Lower lobe of right lung (tissue), 2 donors: ENCODE data around the gene TMPRSS11F. TPM values are rescaled to one million over a fixed set of nuclear protein-coding genes. Genes with fewer than 3 reads are reported as not detected.

Source experiments
- ATAC-seq, 2 donors: fragments of 200-7000 bp; cut with Tn5 transposase; one replicate each; pipeline ENCODE4 v1.9.1; 2020 to 2022; ENCODE audit warnings: mild to moderate bottlenecking in 2 of 2, moderate library complexity in 2 of 2
- DNase-seq: peaks from one replicate; pipeline ENCODE4 v3.0.0-alpha.2; 2020
- H3K27ac ChIP-seq: fragments of 200-600 bp; one replicate; pipeline ENCODE4 v1.8.0; 2022
- H3K27me3 ChIP-seq: fragments of 200-600 bp; one replicate; pipeline ENCODE4 v1.8.0; 2022; ENCODE audit warnings: low read depth
- H3K36me3 ChIP-seq: fragments of 200-600 bp; one replicate; pipeline ENCODE4 v1.8.0; 2022; ENCODE audit warnings: mild to moderate bottlenecking
- H3K4me1 ChIP-seq: fragments of 200-600 bp; one replicate; pipeline ENCODE4 v1.8.0; 2022
- H3K4me3 ChIP-seq: fragments of 200-600 bp; one replicate; pipeline ENCODE4 v1.8.0; 2022; ENCODE audit warnings: mild to moderate bottlenecking
- H3K9me3 ChIP-seq: fragments of 200-600 bp; one replicate; pipeline ENCODE4 v1.8.0; 2022
- CTCF ChIP-seq: fragments of 200-600 bp; IDR thresholded peaks from one replicate; pipeline ENCODE4 v1.8.0; 2022; ENCODE audit warnings: antibody characterized with exemption, mild to moderate bottlenecking
- intact Hi-C: fragments of 100-400 bp; cut with DNase I; formaldehyde crosslinking; loops from one replicate; pipeline ENCODE4 v1.11.0; 2022
- total RNA-seq: library from RNA; stranded (reverse); fragmentation: NEBNext Ultra II Directional; extraction: Animal tissue kit (Norgen Biotek cat#: 25700); gene quantifications from one replicate; pipeline ENCODE4 v1.2.1, GENCODE V29; 2021
- donor health status: DM: no; HTN: yes; CAD: no; lungs with severe emphysema.

TMPRSS11F gene
- total RNA-seq, 1 donor from 2014 or later = not detected

DNA sequence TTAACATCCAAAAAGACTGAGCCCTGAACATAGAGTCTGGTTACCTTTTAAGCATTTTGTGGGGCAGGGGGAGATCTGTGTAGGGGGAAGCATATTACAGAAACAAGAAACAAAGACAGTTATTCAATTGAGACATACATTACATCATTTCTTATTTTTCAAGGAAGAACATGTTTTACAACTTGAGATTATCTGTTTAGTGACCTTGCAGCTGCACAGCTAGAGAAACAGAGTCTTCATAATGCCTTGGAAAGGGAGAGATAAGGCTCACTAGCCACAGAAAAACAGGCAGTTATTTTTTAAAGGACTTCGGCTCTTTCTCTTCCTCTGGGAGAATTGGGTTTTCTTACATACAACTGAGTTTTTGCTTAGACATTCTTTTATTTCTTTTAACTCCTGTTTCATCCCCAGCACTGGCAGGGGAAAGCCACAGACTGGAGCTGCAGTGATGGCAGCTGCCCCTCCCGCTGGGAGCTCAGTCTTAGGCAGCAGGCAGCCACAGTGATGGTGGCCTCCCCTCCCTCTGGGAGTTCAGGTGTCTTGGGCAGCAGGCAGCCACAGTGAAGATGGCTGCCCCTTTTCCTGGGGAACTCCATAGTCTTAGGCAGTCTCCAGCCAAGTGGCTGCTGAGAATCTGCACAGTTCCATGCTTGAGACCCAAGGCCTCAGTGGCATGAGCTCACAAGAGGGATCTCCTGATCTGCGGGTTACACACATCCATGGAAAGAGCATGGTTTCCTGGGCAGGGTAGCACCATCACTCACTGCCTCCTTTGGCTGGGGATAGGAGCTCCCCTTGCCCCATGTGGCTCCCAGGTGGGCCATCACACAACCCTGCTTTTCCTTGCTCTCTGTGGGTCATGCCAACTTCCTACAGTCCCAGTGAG, 19.4 kb upstream of the TMPRSS11F start:
- H3K36me3 ChIP-seq = no peaks in the 10 kb centered on the region
- no peak for DNase-seq
- TF ChIP-seq CTCF = no peak

GRCh38 chr4:68147079-68147478, 17.4 kb upstream of the TMPRSS11F start:
- Histone ChIP-seq H3K27me3 (no peaks in the 10 kb centered on the region), H3K9me3 (no peaks in the 10 kb centered on the region), H3K36me3 (no peaks in the 10 kb centered on the region), H3K27ac (no peak overlapping the region), H3K4me1 (no peaks in the 10 kb centered on the region), H3K4me3 (no peak overlapping the region)
- DNase-seq = no peak
- TF ChIP-seq CTCF = no peak
- ATAC-seq = no peak
- intact Hi-C loops = no loop called here

More for the DNA sequence above, 19.4 kb upstream of the TMPRSS11F start:
- H3K27me3 ChIP-seq = no peaks in the 10 kb centered on the region
- no peak overlapping the region for H3K27ac ChIP-seq
- no peak for ATAC-seq
- intact Hi-C loops = no loop called here
- no peaks in the 10 kb centered on the region for H3K4me1 ChIP-seq
- H3K4me3 ChIP-seq = no peak overlapping the region
- no peaks in the 10 kb centered on the region for H3K9me3 ChIP-seq

DNA sequence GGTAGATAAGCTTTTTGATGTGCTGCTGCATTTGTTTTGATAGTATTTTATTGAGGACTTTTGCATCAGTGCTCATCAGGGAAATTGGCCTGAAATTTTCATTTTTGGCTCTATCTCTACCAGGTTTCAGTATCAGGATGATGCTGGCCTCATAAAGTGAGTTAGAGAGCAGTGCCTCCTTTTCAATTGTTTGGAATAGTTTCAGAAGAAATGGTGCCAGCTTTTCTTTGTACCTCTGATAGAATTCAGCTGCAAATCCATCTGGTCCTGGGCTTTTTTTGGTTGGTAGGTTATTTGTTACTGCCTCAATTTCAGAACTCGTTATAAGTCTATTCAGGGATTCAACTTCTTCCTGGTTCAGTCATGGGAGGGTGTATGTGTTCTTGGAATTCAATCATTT, 15.6 kb upstream of the TMPRSS11F start:
- no peak overlapping the region for H3K27ac ChIP-seq
- H3K9me3 ChIP-seq = no peaks in the 10 kb centered on the region
- H3K4me3 ChIP-seq = no peak overlapping the region
- no peaks in the 10 kb centered on the region for H3K27me3 ChIP-seq
- DNase-seq (no peak), ATAC-seq (no peak)
- no peak for TF ChIP-seq CTCF
- H3K36me3 ChIP-seq = no peaks in the 10 kb centered on the region
- intact Hi-C loops = no loop called here
- no peaks in the 10 kb centered on the region for H3K4me1 ChIP-seq

DNA sequence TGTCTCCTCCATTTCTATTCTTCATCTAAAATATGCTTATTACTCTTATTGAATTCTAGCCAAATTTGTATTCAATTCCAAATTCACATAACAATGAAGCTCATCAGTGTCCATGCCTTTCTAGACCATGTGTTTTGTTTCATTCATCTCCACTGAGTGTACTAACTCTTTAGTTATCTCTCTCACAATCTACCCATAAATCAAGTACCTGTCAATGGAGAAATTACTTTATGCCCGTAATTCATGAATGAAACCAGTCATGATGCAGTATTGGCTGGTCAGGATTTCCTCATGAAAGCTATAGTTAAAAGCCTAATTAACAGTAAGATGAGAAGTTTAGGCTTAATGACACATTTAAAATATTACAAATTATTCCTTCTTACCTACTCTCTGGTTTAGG, 12.2 kb upstream of the TMPRSS11F start:
- no peak for ATAC-seq
- no peaks in the 10 kb centered on the region for H3K4me1 ChIP-seq
- no peak overlapping the region for H3K27ac ChIP-seq
- intact Hi-C loops = no loop called here
- TF ChIP-seq CTCF = no peak
- no peak overlapping the region for H3K4me3 ChIP-seq
- no peaks in the 10 kb centered on the region for H3K9me3 ChIP-seq
- H3K36me3 ChIP-seq = no peaks in the 10 kb centered on the region
- no peak for DNase-seq
- no peaks in the 10 kb centered on the region for H3K27me3 ChIP-seq

GRCh38 chr4:68132342-68132741, 2.7 kb upstream of the TMPRSS11F start:
- no peak for TF ChIP-seq CTCF
- H3K4me3 ChIP-seq = no peak overlapping the region
- H3K9me3 ChIP-seq = no peaks in the 10 kb centered on the region
- DNase-seq (no peak), ATAC-seq (no peak)
- intact Hi-C loops = no loop called here
- no peaks in the 10 kb centered on the region for H3K4me1 ChIP-seq
- H3K27me3 ChIP-seq = no peaks in the 10 kb centered on the region
- no peak overlapping the region for H3K27ac ChIP-seq
- no peaks in the 10 kb centered on the region for H3K36me3 ChIP-seq
